ENCODE measurements around the gene TMEM81. TPM values are rescaled to one million over a fixed set of nuclear protein-coding genes. Genes with fewer than 3 reads are reported as not detected.

TMEM81 gene
- total and polyA plus RNA-seq, 2 experiments from 2014 or later, result 0.95 to 2.2 TPM

DNA sequence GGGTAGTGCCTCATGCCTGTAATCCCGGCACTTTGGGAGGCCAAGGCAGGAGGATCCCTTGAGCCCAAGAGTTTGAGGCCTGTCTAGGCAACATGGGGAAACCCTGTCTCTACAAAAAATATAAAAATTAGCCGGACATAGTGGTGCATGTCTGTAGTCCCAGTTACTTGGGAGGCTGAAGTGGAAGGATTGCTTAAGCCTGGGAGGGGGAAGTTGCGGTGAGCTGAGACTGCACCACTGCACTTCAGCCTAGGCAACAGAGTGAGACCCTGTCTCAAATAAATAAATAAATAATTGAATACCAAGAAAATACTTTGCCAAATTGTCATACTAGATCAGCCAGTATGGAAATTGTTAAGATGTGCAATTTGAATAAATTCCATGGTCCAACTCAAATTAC lies 43.4 kb upstream of the TMEM81 start:
- in situ Hi-C loops (cut with MboI), result no loop called here
- Histone ChIP-seq H3K9me3 (ENCODE audit: low read depth) (no peaks in the 10 kb centered on the region), H3K27ac (no peak overlapping the region)

GRCh38 chr1:205124726-205125125 lies 40.5 kb upstream of the TMEM81 start:
- in situ Hi-C loops (cut with MboI), result no loop called here
- Histone ChIP-seq H3K36me3 (ENCODE audit: low read depth) (no peaks in the 10 kb centered on the region), H3K9ac (no peak overlapping the region), H2AFZ (no peak overlapping the region), H3K4me2 (ENCODE audit: unreplicated experiment) (no peak overlapping the region), H3K79me2 (ENCODE audit: insufficient read depth) (peaks cover 21% of the 10 kb centered on the region), H3K4me1 (ENCODE audit: insufficient read depth) (peaks cover 17% of the 10 kb centered on the region), H3K27me3 (replicated peaks; ENCODE audit: insufficient read depth) (no peaks in the 10 kb centered on the region), H3F3A (ENCODE audit: insufficient read depth) (peaks cover 10% of the 10 kb centered on the region), H4K20me1 (ENCODE audit: insufficient read depth) (no peaks in the 10 kb centered on the region), H3K9me3 (ENCODE audit: low read depth) (no peaks in the 10 kb centered on the region), H3K4me3 (no peak overlapping the region), H3K9me2 (ENCODE audit: insufficient read depth) (no peaks in the 10 kb centered on the region), H3K27ac (no peak overlapping the region)
- WGBS, 2 experiments (ENCODE audit: low coverage in 1 of 2, low lambda C conversion rate in 2 of 2, missing lambda C conversion rate in 2 of 2), result 87 to 91% methylated on average over 7 of the region's 7 CpGs
- DNase-seq, result no peak
- TF ChIP-seq EZH2 (IDR thresholded peaks at IDR 0.05; ENCODE audit: insufficient read depth, poor library complexity, severe bottlenecking) (no peak), EZH2phosphoT487 (IDR thresholded peaks at IDR 0.05; ENCODE audit: insufficient read depth, low read depth) (no peak)

More for the DNA sequence above, 43.4 kb upstream of the TMEM81 start:
- Histone ChIP-seq H3K9me2 (ENCODE audit: insufficient read depth) (no peaks in the 10 kb centered on the region), H3K9ac (no peak overlapping the region), H3K4me2 (ENCODE audit: unreplicated experiment) (no peak overlapping the region), H3K36me3 (ENCODE audit: low read depth) (no peaks in the 10 kb centered on the region), H3K79me2 (ENCODE audit: insufficient read depth) (no peaks in the 10 kb centered on the region), H3K4me1 (ENCODE audit: insufficient read depth) (peaks cover 5% of the 10 kb centered on the region; the same call in 1 of the 2 replicates), H2AFZ (no peak overlapping the region), H3K27me3 (replicated peaks; ENCODE audit: insufficient read depth) (no peaks in the 10 kb centered on the region), H4K20me1 (ENCODE audit: insufficient read depth) (no peaks in the 10 kb centered on the region), H3K4me3 (no peak overlapping the region), H3F3A (ENCODE audit: insufficient read depth) (peaks cover 6% of the 10 kb centered on the region)
- WGBS, 2 experiments (ENCODE audit: low coverage in 1 of 2, low lambda C conversion rate in 2 of 2, missing lambda C conversion rate in 2 of 2), result 74 to 78% methylated on average over 3 of the region's 3 CpGs
- TF ChIP-seq EZH2phosphoT487 (IDR thresholded peaks at IDR 0.05; ENCODE audit: insufficient read depth, low read depth) (no peak), EZH2 (IDR thresholded peaks at IDR 0.05; ENCODE audit: insufficient read depth, poor library complexity, severe bottlenecking) (no peak)
- DNase-seq, result no peak

DNA sequence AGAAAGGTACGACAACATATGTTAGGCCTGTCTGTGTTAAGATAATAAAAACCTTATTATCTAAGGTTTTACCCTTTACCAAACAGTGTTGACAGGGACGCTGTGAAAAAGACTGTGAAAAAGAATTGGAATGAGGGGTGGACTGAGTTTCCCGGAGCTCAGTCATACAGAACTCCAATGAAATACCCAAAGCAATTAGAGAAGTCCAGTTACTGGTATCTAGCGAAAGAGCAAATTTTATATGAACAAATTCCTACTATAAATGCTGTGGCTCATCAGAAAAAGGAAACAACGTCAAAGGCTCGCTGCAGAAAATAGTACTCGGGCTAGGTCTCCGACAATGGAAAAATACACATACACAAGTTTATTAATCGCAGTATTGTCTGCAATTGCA lies 38.2 kb upstream of the TMEM81 start:
- H3K4me3 ChIP-seq, result peak overlapping the region; percentile 97
- peaks cover 10% of the 10 kb centered on the region for H3F3A ChIP-seq (ENCODE audit: insufficient read depth)
- H2AFZ ChIP-seq, result peak overlapping the region; percentile 99
- peak overlapping the region; percentile 91 for H3K9ac ChIP-seq
- H3K9me3 ChIP-seq (ENCODE audit: low read depth), result no peaks in the 10 kb centered on the region
- no peaks in the 10 kb centered on the region for H3K9me2 ChIP-seq (ENCODE audit: insufficient read depth)
- no peaks in the 10 kb centered on the region for H3K27me3 ChIP-seq (replicated peaks; ENCODE audit: insufficient read depth)
- DNase-seq, result no peak
- H3K36me3 ChIP-seq (ENCODE audit: low read depth), result peaks cover 2% of the 10 kb centered on the region; the same call in 1 of the 2 replicates
- peaks cover 17% of the 10 kb centered on the region for H3K4me1 ChIP-seq (ENCODE audit: insufficient read depth)
- peak overlapping the region; percentile 93 for H3K4me2 ChIP-seq (ENCODE audit: unreplicated experiment)
- H3K79me2 ChIP-seq (ENCODE audit: insufficient read depth), result peaks cover 43% of the 10 kb centered on the region
- TF ChIP-seq EZH2phosphoT487 (IDR thresholded peaks at IDR 0.05; ENCODE audit: insufficient read depth, low read depth) (no peak), EZH2 (IDR thresholded peaks at IDR 0.05; ENCODE audit: insufficient read depth, poor library complexity, severe bottlenecking) (no peak)
- whole genome bisulfite sequencing, 2 experiments (ENCODE audit: low coverage in 1 of 2, low lambda C conversion rate in 2 of 2, missing lambda C conversion rate in 2 of 2), result 3 to 4% methylated on average over 9 of the region's 9 CpGs
- H4K20me1 ChIP-seq (ENCODE audit: insufficient read depth), result no peaks in the 10 kb centered on the region
- peak overlapping the region; percentile 86 for H3K27ac ChIP-seq
- in situ Hi-C loops (cut with MboI), result no loop called here

DNA sequence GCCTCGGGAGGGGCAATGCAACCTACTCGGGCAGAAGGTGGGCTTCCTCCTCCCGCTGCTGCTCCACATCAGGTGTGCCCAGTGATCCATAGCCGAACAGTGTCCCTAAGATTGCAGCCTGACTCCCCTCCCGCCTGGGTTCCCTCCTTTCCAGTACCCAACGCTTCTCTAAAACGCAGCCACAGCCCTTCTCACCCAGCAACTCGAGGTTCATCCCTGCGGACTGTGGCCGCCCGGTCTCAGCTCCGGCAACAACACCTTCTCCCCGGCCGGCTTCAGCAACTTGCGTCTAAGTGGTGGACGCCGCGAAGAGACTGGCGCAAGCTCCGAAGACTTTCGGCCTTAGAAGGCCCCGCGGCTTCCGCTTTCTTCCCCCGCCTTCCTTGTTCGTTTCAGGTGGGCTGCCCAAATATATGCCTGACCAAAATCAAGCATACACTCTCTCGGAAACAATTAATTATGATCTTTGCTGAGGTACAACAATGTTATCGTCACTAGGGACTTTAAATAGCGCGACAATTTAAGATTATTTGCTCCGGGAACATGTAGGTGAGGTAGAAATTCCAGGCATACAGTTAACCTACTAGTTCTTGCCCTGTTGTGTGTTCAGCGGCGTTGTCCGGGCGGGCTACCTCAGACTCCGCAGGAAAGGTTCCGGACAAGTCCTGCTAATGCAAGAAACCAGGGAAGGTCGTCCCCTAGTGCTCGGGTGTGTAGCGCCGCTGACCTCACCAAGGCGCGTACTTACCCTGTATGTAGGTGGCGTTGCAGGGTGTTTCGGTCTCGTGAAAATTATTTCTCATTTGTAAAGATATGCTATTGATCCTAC lies 37.6 kb upstream of the TMEM81 start, which contains the start of gene RBBP5:
Gene RBBP5 (minus strand): TSS at position 319 of the 829 bp plus-strand sequence. CDS start 105 bp downstream, at position 214.
- Histone ChIP-seq H3K27ac (peak within 1 kb of the TSS; percentile 86), H3F3A (ENCODE audit: insufficient read depth) (peaks cover 10% of the 10 kb centered on the region), H2AFZ (peak within 1 kb of the TSS; percentile 99), H3K4me3 (peak within 1 kb of the TSS; percentile 97), H3K9me3 (ENCODE audit: low read depth) (no peaks in the 10 kb centered on the region), H3K4me1 (ENCODE audit: insufficient read depth) (peaks cover 17% of the 10 kb centered on the region), H3K4me2 (ENCODE audit: unreplicated experiment) (peak within 1 kb of the TSS; percentile 93), H3K9me2 (ENCODE audit: insufficient read depth) (no peaks in the 10 kb centered on the region), H4K20me1 (ENCODE audit: insufficient read depth) (no peaks in the 10 kb centered on the region), H3K36me3 (ENCODE audit: low read depth) (peaks cover 2% of the 10 kb centered on the region; the same call in 1 of the 2 replicates), H3K79me2 (ENCODE audit: insufficient read depth) (peaks cover 48% of the 10 kb centered on the region), H3K9ac (peak within 1 kb of the TSS; percentile 91), H3K27me3 (replicated peaks; ENCODE audit: insufficient read depth) (no peaks in the 10 kb centered on the region)
- no peak for TF ChIP-seq EZH2 (IDR thresholded peaks at IDR 0.05; ENCODE audit: insufficient read depth, poor library complexity, severe bottlenecking)
- TF ChIP-seq EZH2phosphoT487 (IDR thresholded peaks at IDR 0.05; ENCODE audit: insufficient read depth, low read depth), result no peak
- peak; percentile 98 for DNase-seq
- in situ Hi-C loops (cut with MboI), result no loop called here
- WGBS, 2 experiments (ENCODE audit: low coverage in 1 of 2, low lambda C conversion rate in 2 of 2, missing lambda C conversion rate in 2 of 2), result 1% methylated on average over 46 of the region's 46 CpGs

All from GM23248 (cell line).